Right lobe of liver (tissue), 6 donors: ENCODE results near the gene TYMS. TPM values are rescaled to one million over a fixed set of nuclear protein-coding genes. Genes with fewer than 3 reads are reported as not detected.
A peak's percentile ranks its signal among the peaks of the same experiment; 100 is the strongest.

ENCODE experiments used
- ATAC-seq, 4 donors: fragments of 200-7000 bp; cut with Tn5 transposase; one replicate each; pipeline ENCODE4 v1.9.1; 2020; ENCODE audit warnings: mild to moderate bottlenecking in 4 of 4, moderate library complexity in 4 of 4
- DNase-seq, 3 donors: peaks; one replicate each; pipeline ENCODE4 v3.0.0-alpha.2; 2020
- H3K27ac ChIP-seq, 3 donors: fragments of 200-600 bp; one replicate each; pipeline ENCODE4 v1.8.0; 2022
- H3K27me3 ChIP-seq, 2 donors: fragments of 200-600 bp; one replicate each; pipeline ENCODE4 v1.8.0; 2022
- H3K36me3 ChIP-seq, 4 donors: fragments of 200-600 bp; sonication (generic) in 1 of 4; one replicate each; pipeline versions ENCODE4 v1.5.1 to v1.8.0; 2017 to 2022; ENCODE audit warnings: control low read depth in 1 of 4
- H3K4me1 ChIP-seq, 4 donors: fragments of 200-600 bp; sonication (generic) in 1 of 4; one replicate each; pipeline versions ENCODE4 v1.5.1 to v1.8.0; 2017 to 2022; ENCODE audit warnings: control low read depth in 1 of 4
- H3K4me3 ChIP-seq, 3 donors: fragments of 200-600 bp; one replicate each; pipeline ENCODE4 v1.8.0; 2022
- H3K9me3 ChIP-seq, 4 donors: fragments of 200-600 bp; sonication (generic) in 1 of 4; one replicate each; pipeline versions ENCODE4 v1.5.1 to v1.8.0; 2017 to 2022; ENCODE audit warnings: control low read depth in 1 of 4
- POLR2A ChIP-seq: fragments of 450-650 bp; IDR thresholded peaks from one replicate; pipeline ENCODE4 v1.6.1; 2017; ENCODE audit warnings: antibody characterized with exemption, mild to moderate bottlenecking
- WGBS: methylation state at CpG from one replicate; pipeline ENCODE4 v1.1.6; 2018; ENCODE audit warnings: low coverage, low lambda C conversion rate; ENCODE audit not compliant: insufficient coverage; ENCODE audit errors: missing lambda C conversion rate; 5-methylcytosine and 5-hydroxymethylcytosine counted together
- intact Hi-C, 2 donors: fragments of 100-400 bp; cut with DNase I; formaldehyde crosslinking; loops; one replicate each; pipeline versions ENCODE4 v1.11.2 to v1.14.1; 2022
- long read RNA-seq: library from polyadenylated mRNA; unstranded; transcript quantifications from one replicate; pipeline ENCODE4 v2.0.0, GENCODE V29; 2019
- total RNA-seq, 6 experiments: library from RNA; depleted of rRNA in 2 of 6; stranded (reverse); fragments of >200 nt in 2 of 6; fragmentation: NEBNext Ultra II Directional in 3 of 6; extraction: Animal tissue kit (Norgen Biotek cat#: 25700) in 3 of 6; gene quantifications; one replicate each; pipeline versions ENCODE4 v1.1.0 to v1.2.4, GENCODE V29; 2016 to 2023
- TF ChIP-seq, protein P1 (sequence below), 4 donors: fragments of 200-600 bp in 3 of 4; fragments of 450-650 bp in 1 of 4; IDR thresholded peaks; one replicate each; pipeline versions ENCODE4 v1.5.1 to v1.8.0; 2016 to 2022; ENCODE audit warnings: antibody characterized with exemption in 4 of 4, mild to moderate bottlenecking in 2 of 4
- donor health status: DM: no; HTN: yes; CAD: no.
- donor health status: DM: no; HTN: no; CAD: no.
- donor health status: DM: no; HTN: no; CAD: no.
- donor health status: DM: no; HTN: yes; CAD: no.
- donor health status: DM: no; HTN: yes; CAD: no.

TYMS gene
- 10 to 100 TPM in 1 of 6 experiments, 1 to 10 TPM in 5; 1.1 to 14.9 (median 4.2) TPM for total RNA-seq
- long read RNA-seq, partial matches to known transcripts: 0 of 1 reads
- long read RNA-seq, other reads (novel, unspliced or antisense): 0 of 1 reads

DNA sequence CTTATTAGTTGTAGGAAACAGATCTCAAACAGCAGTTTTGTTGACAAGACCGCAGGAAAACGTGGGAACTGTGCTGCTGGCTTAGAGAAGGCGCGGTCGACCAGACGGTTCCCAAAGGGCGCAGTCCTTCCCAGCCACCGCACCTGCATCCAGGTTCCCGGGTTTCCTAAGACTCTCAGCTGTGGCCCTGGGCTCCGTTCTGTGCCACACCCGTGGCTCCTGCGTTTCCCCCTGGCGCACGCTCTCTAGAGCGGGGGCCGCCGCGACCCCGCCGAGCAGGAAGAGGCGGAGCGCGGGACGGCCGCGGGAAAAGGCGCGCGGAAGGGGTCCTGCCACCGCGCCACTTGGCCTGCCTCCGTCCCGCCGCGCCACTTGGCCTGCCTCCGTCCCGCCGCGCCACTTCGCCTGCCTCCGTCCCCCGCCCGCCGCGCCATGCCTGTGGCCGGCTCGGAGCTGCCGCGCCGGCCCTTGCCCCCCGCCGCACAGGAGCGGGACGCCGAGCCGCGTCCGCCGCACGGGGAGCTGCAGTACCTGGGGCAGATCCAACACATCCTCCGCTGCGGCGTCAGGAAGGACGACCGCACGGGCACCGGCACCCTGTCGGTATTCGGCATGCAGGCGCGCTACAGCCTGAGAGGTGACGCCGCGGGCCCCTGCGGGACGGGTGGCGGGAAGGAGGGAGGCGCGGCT, at the start of gene TYMS:
TYMS (plus strand) TSS at position 343 of the 690 bp plus-strand sequence; CDS start at position 433, 90 bp downstream.
- peak within 1 kb of the TSS; percentile 61 to 76 (median 67) for H3K4me3 ChIP-seq
- no peaks in the 10 kb centered on the region for H3K4me1 ChIP-seq
- intact Hi-C loops: no loop called here
- no peaks in the 10 kb centered on the region for H3K27me3 ChIP-seq
- ATAC-seq (peak; percentile 64 to 74 (median 70)), DNase-seq (peak; percentile 54 to 61 (median 56))
- no peaks in the 10 kb centered on the region for H3K9me3 ChIP-seq
- TF ChIP-seq, protein P1, sequence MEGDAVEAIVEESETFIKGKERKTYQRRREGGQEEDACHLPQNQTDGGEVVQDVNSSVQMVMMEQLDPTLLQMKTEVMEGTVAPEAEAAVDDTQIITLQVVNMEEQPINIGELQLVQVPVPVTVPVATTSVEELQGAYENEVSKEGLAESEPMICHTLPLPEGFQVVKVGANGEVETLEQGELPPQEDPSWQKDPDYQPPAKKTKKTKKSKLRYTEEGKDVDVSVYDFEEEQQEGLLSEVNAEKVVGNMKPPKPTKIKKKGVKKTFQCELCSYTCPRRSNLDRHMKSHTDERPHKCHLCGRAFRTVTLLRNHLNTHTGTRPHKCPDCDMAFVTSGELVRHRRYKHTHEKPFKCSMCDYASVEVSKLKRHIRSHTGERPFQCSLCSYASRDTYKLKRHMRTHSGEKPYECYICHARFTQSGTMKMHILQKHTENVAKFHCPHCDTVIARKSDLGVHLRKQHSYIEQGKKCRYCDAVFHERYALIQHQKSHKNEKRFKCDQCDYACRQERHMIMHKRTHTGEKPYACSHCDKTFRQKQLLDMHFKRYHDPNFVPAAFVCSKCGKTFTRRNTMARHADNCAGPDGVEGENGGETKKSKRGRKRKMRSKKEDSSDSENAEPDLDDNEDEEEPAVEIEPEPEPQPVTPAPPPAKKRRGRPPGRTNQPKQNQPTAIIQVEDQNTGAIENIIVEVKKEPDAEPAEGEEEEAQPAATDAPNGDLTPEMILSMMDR (IDR thresholded peaks at IDR 0.05): peak in 3 of 4 donors; percentile 4 to 7 (median 4)
- TF ChIP-seq POLR2A: no peak
- under 1% methylated on average over 37 of the region's 79 CpGs for WGBS
- H3K27ac ChIP-seq: peak within 1 kb of the TSS in 1 of 3 donors; percentile 5
- no peaks in the 10 kb centered on the region for H3K36me3 ChIP-seq

DNA sequence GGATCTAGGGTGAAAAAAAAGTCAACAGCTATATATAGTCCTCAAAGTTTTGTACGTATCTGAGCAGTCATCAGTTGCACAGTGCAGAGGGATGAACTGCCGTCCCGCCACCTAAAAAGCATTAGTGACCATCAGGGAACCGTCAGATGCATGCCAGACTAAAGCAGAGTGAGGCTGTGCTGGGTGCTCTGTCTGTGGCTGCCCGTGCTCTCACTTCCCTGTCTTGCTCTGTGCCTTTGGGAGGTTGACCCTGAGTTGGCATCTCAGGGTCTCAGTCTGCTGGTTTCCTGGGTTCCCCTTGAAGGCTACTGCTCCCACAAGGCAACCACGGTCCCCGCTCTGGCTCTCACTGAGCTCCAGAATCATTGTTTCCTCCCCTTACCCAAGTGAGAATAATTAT, 49.5 kb upstream of the TYMS start:
- ATAC-seq (peak in 2 of 4 donors; percentile 40 to 57), DNase-seq (no peak)
- intact Hi-C loops: no loop called here
- no peaks in the 10 kb centered on the region for H3K9me3 ChIP-seq
- no peaks in the 10 kb centered on the region for H3K27me3 ChIP-seq
- no peaks in the 10 kb centered on the region for H3K36me3 ChIP-seq
- WGBS: 85% methylated on average over 6 of the region's 7 CpGs
- H3K4me1 ChIP-seq: no peaks in the 10 kb centered on the region
- no peak overlapping the region for H3K27ac ChIP-seq
- H3K4me3 ChIP-seq: no peak overlapping the region
- TF ChIP-seq, protein P1 (IDR thresholded peaks at IDR 0.05): no peak
- TF ChIP-seq POLR2A: no peak

DNA sequence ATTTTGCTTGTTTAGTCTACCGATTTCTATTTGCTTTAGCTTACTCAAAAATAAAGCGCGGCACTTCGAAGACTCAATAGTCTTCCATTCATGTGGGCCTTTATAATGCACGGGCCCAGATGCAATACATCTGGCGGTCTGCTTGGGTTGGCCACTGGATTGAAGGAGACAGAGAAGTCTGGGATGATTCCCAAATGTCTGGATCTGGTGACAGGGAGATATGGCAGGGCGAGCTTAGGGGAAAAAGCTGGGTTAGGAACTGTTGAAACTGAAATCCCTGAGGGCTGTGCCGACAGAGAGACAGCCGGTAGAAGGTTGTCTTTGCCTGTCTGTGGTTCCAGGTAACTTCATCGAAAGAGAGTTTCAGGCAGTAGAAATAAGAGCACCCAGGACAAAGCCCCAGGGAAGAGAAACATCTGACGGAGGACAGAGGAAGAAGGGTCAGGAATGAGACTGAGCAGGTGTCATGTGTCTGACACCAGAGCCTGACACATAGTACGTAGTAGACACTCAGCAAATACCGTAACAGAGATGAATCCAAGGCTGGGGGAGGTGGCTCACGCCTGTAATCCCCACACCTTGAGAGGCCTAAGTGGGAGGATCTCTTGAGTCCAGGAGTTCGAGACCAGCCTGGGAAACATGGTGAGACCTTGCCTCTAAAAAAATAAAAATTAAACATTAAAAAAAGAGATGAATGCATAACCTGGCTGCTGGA, 47.1 kb upstream of the TYMS start:
- ATAC-seq (no peak), DNase-seq (no peak)
- no peak overlapping the region for H3K27ac ChIP-seq
- no peaks in the 10 kb centered on the region for H3K9me3 ChIP-seq
- intact Hi-C loops: no loop called here
- no peaks in the 10 kb centered on the region for H3K4me1 ChIP-seq
- TF ChIP-seq, protein P1 (IDR thresholded peaks at IDR 0.05): no peak
- no peak for TF ChIP-seq POLR2A
- H3K36me3 ChIP-seq: no peaks in the 10 kb centered on the region
- H3K4me3 ChIP-seq: no peak overlapping the region
- no peaks in the 10 kb centered on the region for H3K27me3 ChIP-seq
- 74% methylated on average over 12 of the region's 15 CpGs for WGBS

DNA sequence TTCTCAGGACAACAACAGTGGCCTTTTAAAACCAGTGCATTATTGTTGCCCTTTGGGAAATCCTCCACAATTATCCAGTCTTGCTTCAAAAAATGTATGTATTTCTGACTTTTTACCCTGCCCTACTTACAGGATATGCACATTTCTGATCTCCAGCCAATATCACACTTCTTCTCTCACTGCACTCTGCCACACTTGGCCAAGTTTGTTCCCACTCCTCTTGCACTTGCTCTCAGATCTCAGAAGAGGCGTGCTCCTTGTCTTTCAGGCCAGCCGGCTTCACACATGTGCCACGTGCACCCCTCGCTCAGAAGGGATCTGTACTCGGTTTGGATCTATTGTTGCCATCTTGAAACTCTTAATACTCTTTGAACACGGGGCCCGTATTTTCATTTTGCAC, 45.3 kb upstream of the TYMS start:
- TF ChIP-seq POLR2A: no peak
- TF ChIP-seq, protein P1 (IDR thresholded peaks at IDR 0.05): no peak
- intact Hi-C loops: no loop called here
- ATAC-seq: no peak

More for the DNA sequence above, 45.3 kb upstream of the TYMS start:
- H3K27me3 ChIP-seq: no peaks in the 10 kb centered on the region
- no peaks in the 10 kb centered on the region for H3K36me3 ChIP-seq
- H3K9me3 ChIP-seq: no peaks in the 10 kb centered on the region
- WGBS: 69% methylated on average over 6 of the region's 7 CpGs
- no peaks in the 10 kb centered on the region for H3K4me1 ChIP-seq
- H3K4me3 ChIP-seq: no peak overlapping the region
- no peak for DNase-seq
- H3K27ac ChIP-seq: no peak overlapping the region
